MG63 (cell line): ENCODE measurements around the gene NDUFB10. TPM values are rescaled to one million over a fixed set of nuclear protein-coding genes. Genes with fewer than 3 reads are reported as not detected.

Experiments used
- DNase-seq: peaks from one replicate; pipeline ENCODE4 v3.0.0-alpha.2; 2020
- H3K27me3 ChIP-seq: fragments of 250-450 bp; sonication (Bioruptor Pico); 2 replicates; pipeline ENCODE4 v1.5.1; 2020; ENCODE audit warnings: mild to moderate bottlenecking, moderate library complexity
- H3K36me3 ChIP-seq: fragments of 250-450 bp; sonication (Bioruptor Pico); 2 replicates; pipeline ENCODE4 v1.5.1; 2020; ENCODE audit warnings: mild to moderate bottlenecking, moderate library complexity
- H3K4me3 ChIP-seq: fragments of 250-450 bp; sonication (Bioruptor Pico); 2 replicates; pipeline ENCODE4 v1.5.1; 2020; ENCODE audit warnings: mild to moderate bottlenecking, moderate library complexity
- H3K9me3 ChIP-seq: fragments of 250-450 bp; sonication (Bioruptor Pico); 2 replicates; pipeline ENCODE4 v1.5.1; 2020; ENCODE audit warnings: mild to moderate bottlenecking, moderate library complexity
- total RNA-seq: library from RNA; depleted of rRNA; stranded (reverse); fragments of >200 nt; shearing (Covaris generic); gene quantifications from 2 replicates; pipeline ENCODE4 v1.2.3, GENCODE V29; 2014; ENCODE audit warnings: low replicate concordance

The NDUFB10 gene
- total RNA-seq, 1 experiment from 2014 or later = 406 TPM

GRCh38 chr16:1998852-1999801, 39.8 kb downstream of the NDUFB10 start:
- H3K9me3 ChIP-seq = no peaks in the 10 kb centered on the region
- H3K4me3 ChIP-seq = no peak overlapping the region
- H3K36me3 ChIP-seq = peaks cover 86% of the 10 kb centered on the region
- H3K27me3 ChIP-seq = no peaks in the 10 kb centered on the region
- DNase-seq = no peak

- Histone ChIP-seq H3K36me3 (peaks cover 94% of the 10 kb centered on the region), H3K4me3 (no peak overlapping the region), H3K9me3 (no peaks in the 10 kb centered on the region), H3K27me3 (no peaks in the 10 kb centered on the region)
- DNase-seq = no peak
These were observed 40.7 kb downstream of the NDUFB10 start for GRCh38 chr16:1999866-2000514.

- Histone ChIP-seq H3K36me3 (peaks cover 96% of the 10 kb centered on the region), H3K4me3 (no peak overlapping the region), H3K9me3 (no peaks in the 10 kb centered on the region), H3K27me3 (no peaks in the 10 kb centered on the region)
- DNase-seq = no peak
These were observed 41.7 kb downstream of the NDUFB10 start for GRCh38 chr16:2001035-2001434.

- H3K36me3 ChIP-seq = peaks cover 95% of the 10 kb centered on the region
These were observed 42.4 kb downstream of the NDUFB10 start for GRCh38 chr16:2001456-2002355.

GRCh38 chr16:2002406-2003230, 43.3 kb downstream of the NDUFB10 start:
- H3K27me3 ChIP-seq = no peaks in the 10 kb centered on the region
- H3K9me3 ChIP-seq = no peaks in the 10 kb centered on the region
- no peak overlapping the region for H3K4me3 ChIP-seq
- peaks cover 96% of the 10 kb centered on the region for H3K36me3 ChIP-seq
- no peak for DNase-seq

More at GRCh38 chr16:2001456-2002355, 42.4 kb downstream of the NDUFB10 start:
- DNase-seq = no peak
- H3K4me3 ChIP-seq = no peak overlapping the region
- no peaks in the 10 kb centered on the region for H3K27me3 ChIP-seq
- H3K9me3 ChIP-seq = no peaks in the 10 kb centered on the region

- Histone ChIP-seq H3K27me3 (no peaks in the 10 kb centered on the region), H3K4me3 (no peak overlapping the region), H3K36me3 (peaks cover 98% of the 10 kb centered on the region), H3K9me3 (no peaks in the 10 kb centered on the region)
- no peak for DNase-seq
These were observed 44.0 kb downstream of the NDUFB10 start for GRCh38 chr16:2003231-2003826.

- H3K9me3 ChIP-seq = no peaks in the 10 kb centered on the region
- DNase-seq = peak; percentile 86
- H3K27me3 ChIP-seq = no peaks in the 10 kb centered on the region
- H3K4me3 ChIP-seq = no peak overlapping the region
- peaks cover 98% of the 10 kb centered on the region for H3K36me3 ChIP-seq
These were observed 44.7 kb downstream of the NDUFB10 start for GRCh38 chr16:2003827-2004641.

GRCh38 chr16:2004795-2005517, 45.6 kb downstream of the NDUFB10 start:
- Histone ChIP-seq H3K9me3 (no peaks in the 10 kb centered on the region), H3K27me3 (no peaks in the 10 kb centered on the region), H3K36me3 (peaks cover 92% of the 10 kb centered on the region), H3K4me3 (no peak overlapping the region)
- DNase-seq = no peak

GRCh38 chr16:2005646-2006045, 46.3 kb downstream of the NDUFB10 start:
- peaks cover 86% of the 10 kb centered on the region for H3K36me3 ChIP-seq
- no peak for DNase-seq
- H3K4me3 ChIP-seq = no peak overlapping the region
- no peaks in the 10 kb centered on the region for H3K27me3 ChIP-seq
- H3K9me3 ChIP-seq = no peaks in the 10 kb centered on the region

- Histone ChIP-seq H3K4me3 (no peak overlapping the region), H3K36me3 (peaks cover 80% of the 10 kb centered on the region), H3K27me3 (no peaks in the 10 kb centered on the region), H3K9me3 (no peaks in the 10 kb centered on the region)
- no peak for DNase-seq
These were observed 47.0 kb downstream of the NDUFB10 start for GRCh38 chr16:2006317-2006716.

GRCh38 chr16:2007081-2007836, 47.9 kb downstream of the NDUFB10 start:
- no peak for DNase-seq
- Histone ChIP-seq H3K4me3 (peak overlapping the region; percentile 82), H3K27me3 (no peaks in the 10 kb centered on the region), H3K9me3 (no peaks in the 10 kb centered on the region), H3K36me3 (peaks cover 70% of the 10 kb centered on the region)

- H3K9me3 ChIP-seq = no peaks in the 10 kb centered on the region
- peaks cover 62% of the 10 kb centered on the region for H3K36me3 ChIP-seq
- H3K4me3 ChIP-seq = peak overlapping the region; percentile 82
- H3K27me3 ChIP-seq = no peaks in the 10 kb centered on the region
- DNase-seq = peak; percentile 94
These were observed 48.7 kb downstream of the NDUFB10 start for GRCh38 chr16:2008009-2008526.

GRCh38 chr16:2008631-2009163, 49.4 kb downstream of the NDUFB10 start:
- Histone ChIP-seq H3K27me3 (no peaks in the 10 kb centered on the region), H3K36me3 (peaks cover 56% of the 10 kb centered on the region), H3K4me3 (peak overlapping the region; percentile 82), H3K9me3 (no peaks in the 10 kb centered on the region)
- DNase-seq = peak; percentile 60
